HG03575 (cell line): ENCODE data around the gene DACT2.

Experiments
- ATAC-seq: cut with Tn5 transposase; IDR thresholded peaks from one replicate; pipeline ENCODE4 v1.9.1; 2021; ENCODE audit not compliant: unreplicated experiment, insufficient number of reproducible peaks, low FRiP score; ENCODE audit errors: extremely low read depth

Gene DACT2

DNA sequence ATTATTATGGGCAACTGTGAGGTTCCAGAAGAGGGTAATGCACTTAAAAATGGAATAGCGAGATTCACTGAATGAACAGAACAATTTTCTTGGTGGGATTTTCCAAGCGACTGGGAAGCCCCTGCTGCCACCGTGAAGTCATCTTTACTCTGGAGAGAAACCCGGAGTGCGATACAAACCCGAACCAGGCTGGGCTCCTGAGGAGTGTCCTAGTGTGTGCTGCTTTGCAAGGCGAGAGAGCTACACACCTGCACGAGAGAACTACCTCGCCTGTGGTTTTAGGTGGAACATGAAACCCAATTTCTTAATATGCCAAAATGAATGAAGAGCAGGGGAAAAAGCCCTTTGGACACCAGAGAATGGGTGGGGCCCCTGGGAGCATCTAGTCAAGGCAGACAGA lies 33.5 kb upstream of the DACT2 start:
- ATAC-seq: no peak

DNA sequence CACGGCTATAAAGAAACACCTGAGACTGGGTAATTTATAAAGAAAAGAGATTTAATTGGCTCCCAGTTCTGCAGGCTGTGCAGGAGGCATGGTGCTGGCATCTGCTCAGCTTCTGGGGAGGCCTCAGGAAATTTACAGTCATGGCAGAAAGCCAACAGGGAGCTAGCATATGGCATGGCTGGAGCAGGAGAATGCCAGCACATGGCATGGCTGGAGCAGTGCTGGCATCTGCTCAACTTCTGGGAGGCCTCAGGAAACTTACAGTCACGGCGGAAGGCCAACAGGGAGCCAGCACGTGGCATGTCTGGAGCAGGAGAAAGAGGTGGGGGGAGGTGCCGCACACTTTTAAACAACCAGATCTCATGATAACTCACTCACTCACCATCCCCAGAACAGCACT lies 32.5 kb upstream of the DACT2 start:
- ATAC-seq: no peak

GRCh38 chr6:168349718-168350210 lies 30.2 kb upstream of the DACT2 start:
- ATAC-seq: no peak

- no peak for ATAC-seq
These were observed 28.6 kb upstream of the DACT2 start for GRCh38 chr6:168348186-168348585.

GRCh38 chr6:168347615-168348014 lies 28.0 kb upstream of the DACT2 start:
- no peak for ATAC-seq

DNA sequence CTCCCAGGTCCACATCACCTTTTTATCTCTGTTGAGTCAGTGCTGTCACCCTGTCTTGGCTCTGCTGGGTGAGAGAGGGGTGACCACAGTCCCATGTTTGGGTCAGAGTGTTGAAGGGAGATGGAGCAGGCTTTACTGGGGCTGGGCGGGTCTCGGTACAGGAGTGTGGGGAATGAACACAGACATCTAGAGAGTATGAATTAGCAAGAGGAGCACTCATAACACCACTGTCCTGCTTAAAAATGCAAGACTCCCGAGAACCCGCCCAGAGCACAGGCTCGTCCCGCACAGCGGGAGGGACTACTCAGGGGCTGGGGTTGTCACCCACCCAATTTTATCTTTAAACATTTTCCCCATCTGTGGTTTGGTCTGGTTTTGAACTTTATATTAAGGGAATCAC lies 27.5 kb upstream of the DACT2 start:
- no peak for ATAC-seq

DNA sequence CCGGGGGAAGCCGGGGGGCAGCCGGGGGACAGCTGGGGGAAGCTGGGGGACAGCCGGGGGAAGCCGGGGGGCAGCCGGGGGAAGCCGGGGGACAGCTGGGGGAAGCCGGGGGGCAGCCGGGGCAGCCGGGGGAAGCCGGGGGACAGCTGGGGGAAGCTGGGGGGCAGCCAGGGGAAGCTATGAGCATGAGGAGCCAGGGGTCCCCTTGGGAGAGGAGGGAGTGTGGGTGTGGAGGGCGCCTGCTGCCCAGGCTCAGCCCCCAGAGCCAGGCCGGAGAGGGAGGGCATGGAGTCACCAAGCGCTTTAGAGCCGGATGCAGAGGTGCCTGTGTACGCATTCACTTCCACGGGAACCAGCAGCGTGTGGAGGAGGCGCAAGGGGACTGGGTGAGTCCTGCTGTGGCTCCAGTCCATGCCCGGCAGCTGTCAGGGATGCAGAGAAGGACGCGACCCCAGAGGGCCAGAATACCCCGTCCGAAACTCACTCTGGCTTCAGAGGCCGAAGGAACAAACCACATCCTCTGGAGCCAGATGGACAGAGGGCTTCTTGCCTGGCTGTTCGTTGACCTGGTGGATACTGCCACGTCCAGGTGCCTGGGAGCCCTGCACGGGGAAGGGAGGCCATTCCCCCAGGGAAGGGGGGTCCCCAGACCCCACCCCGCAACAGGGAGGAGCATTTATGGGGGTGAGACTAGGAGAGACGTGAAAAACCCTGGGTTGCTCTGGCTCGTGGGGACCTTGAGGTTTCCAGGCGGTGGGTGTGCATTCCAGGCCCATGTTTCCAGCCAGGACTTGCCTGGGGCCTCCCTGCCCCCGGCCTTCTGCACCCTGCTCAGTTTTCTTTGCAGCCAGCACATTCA lies 26.5 kb upstream of the DACT2 start:
- ATAC-seq: no peak

DNA sequence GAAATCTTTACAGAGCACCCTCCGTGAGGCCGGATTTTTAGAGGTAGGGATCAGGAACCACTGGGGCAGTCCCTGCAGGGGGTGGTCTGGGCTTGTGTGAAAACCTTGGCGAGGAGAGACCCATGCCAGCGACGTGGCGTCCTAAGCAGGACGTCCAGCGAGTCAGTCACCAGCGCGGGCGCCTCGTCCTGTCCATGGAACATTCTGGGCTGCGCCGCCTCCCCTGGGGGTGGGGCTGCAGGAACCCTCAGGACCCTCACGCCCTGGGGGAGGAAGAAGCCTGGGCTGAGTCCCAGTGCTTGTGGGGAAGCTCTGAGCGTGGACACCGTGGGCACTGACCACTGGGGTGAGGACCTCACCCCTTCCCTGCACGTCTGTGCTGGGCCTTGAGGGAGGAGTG lies 25.7 kb upstream of the DACT2 start:
- ATAC-seq: no peak

DNA sequence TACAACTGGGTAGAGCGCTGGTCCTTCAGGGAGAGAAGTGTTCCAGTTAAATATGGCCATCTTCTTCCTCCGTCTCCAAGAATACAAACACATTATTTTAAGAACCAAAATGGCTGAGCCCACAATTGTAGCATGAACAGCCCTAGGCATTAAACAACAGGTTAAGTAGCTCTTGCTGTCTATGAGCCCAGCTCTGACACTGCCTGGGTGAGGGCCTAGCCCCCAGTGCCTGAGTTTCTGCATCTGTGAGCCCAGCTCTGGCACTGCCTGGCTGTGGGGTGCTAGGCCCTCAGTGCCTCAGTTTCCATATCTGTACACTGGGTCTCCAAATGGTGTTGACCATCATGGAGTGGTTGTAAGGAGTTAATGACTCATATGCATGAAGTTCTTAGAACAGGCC lies 24.8 kb upstream of the DACT2 start:
- ATAC-seq: no peak

- no peak for ATAC-seq
These were observed 23.9 kb upstream of the DACT2 start for GRCh38 chr6:168343239-168344150.

DNA sequence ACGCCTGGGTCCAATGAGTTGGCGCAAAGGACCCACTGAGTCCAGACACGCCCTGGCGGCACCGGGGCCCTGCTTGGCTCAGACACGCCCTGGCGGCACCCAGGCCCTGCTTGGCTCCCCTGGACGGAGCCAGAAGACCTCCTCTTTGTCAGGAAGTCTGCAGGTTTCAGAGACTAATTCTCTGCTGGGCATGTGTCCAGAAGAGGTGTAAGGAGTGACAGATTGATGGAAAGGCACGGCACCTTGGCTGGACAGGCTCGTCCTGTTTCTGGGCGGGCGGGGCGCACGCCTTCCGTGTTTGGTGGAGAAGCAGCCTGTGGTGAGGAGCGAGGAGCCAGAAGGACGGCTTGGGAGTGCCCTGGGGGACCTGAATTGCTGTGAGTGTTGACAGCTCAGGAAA lies 23.1 kb upstream of the DACT2 start:
- ATAC-seq: no peak

DNA sequence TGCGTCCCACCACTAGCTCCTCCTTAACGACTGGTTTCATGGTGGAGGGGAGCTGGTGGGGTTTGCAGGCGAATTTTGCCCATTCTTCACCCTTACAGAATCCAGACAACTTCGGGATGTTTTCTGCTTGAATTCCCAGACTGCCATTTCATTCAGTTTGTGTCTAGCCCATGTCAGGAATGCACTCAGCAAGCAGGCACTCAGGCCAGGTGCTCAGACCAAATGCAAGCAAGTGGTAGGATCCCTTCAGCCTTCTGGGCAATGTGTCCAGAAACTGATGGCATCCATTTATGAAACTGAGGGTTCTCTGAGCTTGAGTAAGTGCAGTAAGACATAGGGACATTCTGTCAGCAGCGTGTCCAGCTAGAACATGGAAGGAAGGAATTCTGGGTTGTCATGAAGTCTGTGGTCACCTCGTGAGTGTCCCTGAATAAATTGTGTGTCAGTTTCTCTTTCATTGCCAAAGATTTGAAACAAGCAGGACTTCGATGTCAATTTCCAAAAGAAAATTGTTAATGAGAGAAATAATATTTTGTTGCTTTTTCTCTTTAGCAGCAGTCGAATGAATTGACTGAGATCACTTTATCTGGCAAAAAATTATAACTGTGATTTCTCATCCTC lies 21.8 kb upstream of the DACT2 start:
- ATAC-seq: no peak

- ATAC-seq: no peak
These were observed 21.2 kb upstream of the DACT2 start for GRCh38 chr6:168340819-168341218.

GRCh38 chr6:168338777-168339176 lies 19.2 kb upstream of the DACT2 start:
- ATAC-seq: no peak

- ATAC-seq: no peak
These were observed 17.4 kb upstream of the DACT2 start for GRCh38 chr6:168336967-168337366.

GRCh38 chr6:168333989-168334388 lies 14.4 kb upstream of the DACT2 start:
- no peak for ATAC-seq

DNA sequence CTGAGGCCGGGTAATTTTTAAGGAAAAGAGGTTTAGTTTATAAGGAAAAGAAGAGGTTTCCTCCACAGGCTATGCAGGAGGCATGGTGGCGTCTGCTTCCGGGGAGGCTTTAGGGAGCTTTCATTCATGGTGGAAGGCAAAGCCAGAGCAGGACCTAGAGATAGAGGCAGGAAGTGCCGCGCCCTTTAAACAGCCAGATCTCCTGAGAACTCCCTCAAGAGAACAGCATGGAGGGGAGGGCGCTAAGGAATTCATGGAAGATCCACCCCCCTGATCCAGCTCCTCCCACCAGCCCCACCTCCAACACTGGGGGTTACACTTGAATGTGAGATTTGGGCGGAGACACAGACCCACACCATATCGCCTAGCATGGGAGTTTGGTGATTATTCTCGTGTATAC lies 13.9 kb upstream of the DACT2 start:
- ATAC-seq: no peak

DNA sequence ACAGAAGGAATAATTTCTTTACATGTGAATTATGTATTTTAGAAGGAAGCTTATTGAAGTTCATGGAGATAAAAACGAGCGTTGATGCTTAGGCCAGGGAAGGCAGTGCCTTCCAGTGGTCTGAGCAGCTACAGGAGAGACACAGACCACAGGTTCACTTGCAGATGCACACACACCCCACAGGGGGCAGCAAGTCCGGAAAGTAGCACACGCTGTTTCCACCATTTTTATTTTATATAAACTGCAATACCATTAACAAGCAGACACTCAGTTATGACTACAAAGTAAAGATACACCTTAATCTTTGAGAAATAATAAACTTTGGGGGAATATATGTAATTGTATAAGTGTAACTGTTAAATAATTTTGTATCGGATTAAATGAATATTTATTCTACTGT lies 13.5 kb upstream of the DACT2 start:
- ATAC-seq: no peak

- no peak for ATAC-seq
These were observed 12.4 kb upstream of the DACT2 start for GRCh38 chr6:168332020-168332419.

DNA sequence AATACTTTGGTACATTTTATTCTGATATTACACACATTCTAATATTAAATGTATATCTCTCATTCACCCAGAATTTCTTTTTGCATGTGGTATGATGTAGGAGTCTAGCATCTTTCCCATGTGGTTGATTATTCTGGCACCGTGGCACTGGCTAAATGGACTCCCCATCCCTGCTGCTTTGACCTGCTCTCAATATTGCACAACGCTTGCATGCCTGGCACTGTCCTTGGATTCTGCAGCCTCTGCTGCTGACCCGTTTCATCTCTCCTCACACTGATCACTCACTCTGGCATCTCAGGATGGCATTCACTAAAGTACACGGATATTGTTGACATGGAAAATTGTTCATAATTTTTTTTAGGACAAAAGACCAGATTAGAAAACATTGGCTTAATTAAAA lies 11.5 kb upstream of the DACT2 start:
- ATAC-seq: no peak
